Keratinocyte (primary cell): ENCODE measurements around the gene AKNA. TPM values are rescaled to one million over a fixed set of nuclear protein-coding genes. Genes with fewer than 3 reads are reported as not detected.

Experiments
- DNase-seq: peaks from one replicate; pipeline ENCODE4 v3.0.0-alpha.2; 2011; ENCODE audit warnings: low read depth, missing footprints, low spot score
- FAIRE-seq: peaks from 2 replicates; lab custom pipeline; 2011; peaks lifted over from hg19 to GRCh38; lab: Jason Lieb, UNC
- H2AFZ ChIP-seq: 2 replicates; pipeline ENCODE4 v1.6.0; 2012; ENCODE audit warnings: low read length, control low read depth, inconsistent platforms; ENCODE audit not compliant: control insufficient read depth
- H3K27ac ChIP-seq: 2 replicates; pipeline ENCODE4 v1.5.1; 2011; ENCODE audit warnings: low read length; ENCODE audit not compliant: control insufficient read depth, insufficient read depth
- H3K27me3 ChIP-seq: 3 replicates; pipeline ENCODE4 v1.6.0; 2011; ENCODE audit warnings: low read length; ENCODE audit not compliant: control insufficient read depth, insufficient read depth; ENCODE audit errors: extremely low read depth
- H3K36me3 ChIP-seq, 2 experiments: 2 replicates in 1 of 2; 3 replicates in 1 of 2; pipeline ENCODE4 v1.5.1; 2011; ENCODE audit warnings: low read length in 2 of 2, mild to moderate bottlenecking in 1 of 2; ENCODE audit not compliant: control insufficient read depth in 2 of 2, insufficient read depth in 2 of 2; ENCODE audit errors: extremely low read depth in 1 of 2
- H3K4me1 ChIP-seq: 3 replicates; pipeline ENCODE4 v1.5.1; 2011; ENCODE audit warnings: low read length; ENCODE audit not compliant: control insufficient read depth, insufficient read depth; ENCODE audit errors: extremely low read depth
- H3K4me2 ChIP-seq: 3 replicates; pipeline ENCODE4 v1.6.0; 2011; ENCODE audit warnings: low read depth, low read length; ENCODE audit not compliant: control insufficient read depth, insufficient read depth; ENCODE audit errors: extremely low read depth
- H3K4me3 ChIP-seq, 3 experiments: fragments of 200-600 bp in 1 of 3; sonication (generic) in 1 of 3; 2 replicates in 2 of 3; 3 replicates in 1 of 3; pipeline ENCODE4 v1.5.1; 2011 to 2016; ENCODE audit warnings: low read length in 3 of 3, mild to moderate bottlenecking in 3 of 3, control low read depth in 2 of 3, inconsistent platforms in 1 of 3, low read depth in 1 of 3, mixed read lengths in 1 of 3, mixed run types in 1 of 3, moderate library complexity in 1 of 3; ENCODE audit not compliant: control insufficient read depth in 2 of 3, insufficient read depth in 2 of 3; ENCODE audit errors: extremely low read depth in 1 of 3
- H3K79me2 ChIP-seq: 2 replicates; pipeline ENCODE4 v1.6.0; 2012; ENCODE audit warnings: low read length; ENCODE audit not compliant: control insufficient read depth, insufficient read depth
- H3K9ac ChIP-seq: 3 replicates; pipeline ENCODE4 v1.6.0; 2011; ENCODE audit warnings: low read length; ENCODE audit not compliant: control insufficient read depth, insufficient read depth; ENCODE audit errors: extremely low read depth
- H3K9me1 ChIP-seq: 3 replicates; pipeline ENCODE4 v1.6.0; 2011; ENCODE audit warnings: low read length; ENCODE audit not compliant: control insufficient read depth, insufficient read depth; ENCODE audit errors: extremely low read depth
- H3K9me3 ChIP-seq: 2 replicates; pipeline ENCODE4 v1.5.1; 2012; ENCODE audit warnings: low read depth, low read length; ENCODE audit not compliant: control insufficient read depth
- H4K20me1 ChIP-seq: 3 replicates; pipeline ENCODE4 v1.6.0; 2011; ENCODE audit warnings: low read length; ENCODE audit not compliant: control insufficient read depth, insufficient read depth; ENCODE audit errors: extremely low read depth
- EZH2 ChIP-seq: IDR thresholded peaks from one replicate; pipeline ENCODE4 v1.6.1; 2012; ENCODE audit warnings: inconsistent platforms, mild to moderate bottlenecking, low read length, moderate library complexity
- dilution Hi-C: fragments of 300-500 bp; cut with MboI; formaldehyde crosslinking; loops from one replicate; pipeline ENCODE4 v1.7.0; 2020; ENCODE audit warnings: low sequenced_read_pairs; ENCODE audit not compliant: extremely low pct_ligation_motif_present
- polyA plus RNA-seq, 5 experiments: library from polyadenylated mRNA; depleted of rRNA in 3 of 5; stranded (reverse) in 3 of 5; stranded (forward) in 1 of 5; unstranded in 1 of 5; fragments of >200 nt; gene quantifications; 1 replicate in 1 of 5; 2 replicates in 3 of 5; 3 replicates in 1 of 5; pipeline versions ENCODE4 v1.2.1 to v1.2.3, GENCODE V29; 2011 to 2012; ENCODE audit warnings: missing spikeins in 2 of 5, low read depth in 1 of 5, low replicate concordance in 1 of 5
- TF ChIP-seq, protein P1 (sequence below), 3 experiments: IDR thresholded peaks in 1 of 3; conservative IDR thresholded peaks in 1 of 3; optimal IDR thresholded peaks in 1 of 3; 2 replicates in 2 of 3; 3 replicates in 1 of 3; pipeline versions ENCODE3 to v1.5.1; 2011; ENCODE audit warnings: low read length in 3 of 3, mild to moderate bottlenecking in 3 of 3, moderate library complexity in 2 of 3, control low read depth in 1 of 3, inconsistent platforms in 1 of 3; ENCODE audit not compliant: insufficient read depth in 2 of 3; ENCODE audit errors: extremely low read depth in 1 of 3

The AKNA gene
- polyA plus RNA-seq, 1 donor (not counting 4 experiments of a cell fraction or from before 2014, with no cell fraction given) = 0.79 TPM

DNA sequence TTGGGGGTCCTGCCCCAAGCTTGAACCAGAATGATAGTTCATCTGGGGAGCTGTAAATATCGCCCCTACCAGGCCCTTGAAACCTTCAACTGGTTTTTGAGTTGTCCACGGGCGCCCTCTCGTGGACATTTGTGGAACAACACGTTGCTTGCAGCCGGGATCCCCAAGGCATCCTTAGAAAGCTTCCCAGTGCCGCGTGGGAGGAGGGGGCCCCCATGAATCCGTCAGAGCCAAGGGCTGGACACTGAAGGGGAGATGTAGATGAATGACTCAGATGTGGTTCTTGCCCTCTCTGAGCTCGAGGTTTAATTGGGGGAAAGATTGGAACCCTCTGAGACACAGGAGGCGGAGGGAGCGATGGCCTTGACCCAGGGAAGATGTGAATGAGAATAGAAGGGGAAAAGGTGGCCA, 96.7 kb downstream of the AKNA start:
- no peak overlapping the region for H3K9ac ChIP-seq
- no peaks in the 10 kb centered on the region for H3K9me1 ChIP-seq
- DNase-seq (no peak), FAIRE-seq (peak; percentile 82)
- no peaks in the 10 kb centered on the region for H3K27me3 ChIP-seq
- TF ChIP-seq, protein P1, sequence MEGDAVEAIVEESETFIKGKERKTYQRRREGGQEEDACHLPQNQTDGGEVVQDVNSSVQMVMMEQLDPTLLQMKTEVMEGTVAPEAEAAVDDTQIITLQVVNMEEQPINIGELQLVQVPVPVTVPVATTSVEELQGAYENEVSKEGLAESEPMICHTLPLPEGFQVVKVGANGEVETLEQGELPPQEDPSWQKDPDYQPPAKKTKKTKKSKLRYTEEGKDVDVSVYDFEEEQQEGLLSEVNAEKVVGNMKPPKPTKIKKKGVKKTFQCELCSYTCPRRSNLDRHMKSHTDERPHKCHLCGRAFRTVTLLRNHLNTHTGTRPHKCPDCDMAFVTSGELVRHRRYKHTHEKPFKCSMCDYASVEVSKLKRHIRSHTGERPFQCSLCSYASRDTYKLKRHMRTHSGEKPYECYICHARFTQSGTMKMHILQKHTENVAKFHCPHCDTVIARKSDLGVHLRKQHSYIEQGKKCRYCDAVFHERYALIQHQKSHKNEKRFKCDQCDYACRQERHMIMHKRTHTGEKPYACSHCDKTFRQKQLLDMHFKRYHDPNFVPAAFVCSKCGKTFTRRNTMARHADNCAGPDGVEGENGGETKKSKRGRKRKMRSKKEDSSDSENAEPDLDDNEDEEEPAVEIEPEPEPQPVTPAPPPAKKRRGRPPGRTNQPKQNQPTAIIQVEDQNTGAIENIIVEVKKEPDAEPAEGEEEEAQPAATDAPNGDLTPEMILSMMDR (optimal IDR thresholded peaks at IDR 0.05 in 1 of 3, IDR thresholded peaks at IDR 0.05 in 1 of 3, conservative IDR thresholded peaks at IDR 0.05 in 1 of 3; ENCODE audit: extremely low read depth in 1 of 3, insufficient read depth in 2 of 3, low read length in 3 of 3) = peak in 2 of 3 experiments; percentile 75 to 87
- TF ChIP-seq EZH2 = no peak
- peak overlapping the region; percentile 31 for H3K27ac ChIP-seq
- no peak overlapping the region for H3K4me3 ChIP-seq
- dilution Hi-C loops = no loop called here
- H3K4me1 ChIP-seq = peaks cover 23% of the 10 kb centered on the region
- H3K36me3 ChIP-seq = peaks cover 13 to 32% of the 10 kb centered on the region in 2 experiments
- no peak overlapping the region for H3K4me2 ChIP-seq
- H3K79me2 ChIP-seq = no peaks in the 10 kb centered on the region
- H4K20me1 ChIP-seq = no peaks in the 10 kb centered on the region
- no peak overlapping the region for H2AFZ ChIP-seq
- no peaks in the 10 kb centered on the region for H3K9me3 ChIP-seq

DNA sequence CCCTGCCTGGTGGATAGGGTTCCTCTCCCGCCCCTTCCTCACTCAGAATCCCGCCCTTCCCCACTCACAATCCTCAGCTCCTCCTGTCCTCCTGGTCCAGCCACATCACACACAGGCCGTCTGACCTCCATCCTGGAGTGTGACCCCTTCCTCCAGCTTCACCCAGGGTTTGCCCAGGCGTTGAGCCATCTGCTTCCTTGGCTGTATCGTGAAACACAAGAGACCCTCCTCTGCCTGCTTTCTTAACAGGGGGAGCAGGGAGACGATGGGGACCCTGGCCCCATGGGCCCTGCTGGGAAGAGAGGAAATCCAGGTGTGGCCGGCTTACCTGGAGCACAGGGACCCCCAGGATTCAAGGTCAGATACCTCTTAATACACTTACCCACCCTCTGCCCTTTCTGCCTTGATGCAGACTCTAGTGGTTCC, 97.2 kb downstream of the AKNA start:
- Histone ChIP-seq H3K4me3 (no peak overlapping the region), H3K4me2 (no peak overlapping the region), H3K27me3 (no peaks in the 10 kb centered on the region), H3K36me3 (peaks cover 13 to 34% of the 10 kb centered on the region in 2 experiments), H2AFZ (no peak overlapping the region), H3K27ac (peak overlapping the region; percentile 31), H3K79me2 (no peaks in the 10 kb centered on the region), H4K20me1 (no peaks in the 10 kb centered on the region), H3K9me1 (no peaks in the 10 kb centered on the region), H3K4me1 (peaks cover 23% of the 10 kb centered on the region), H3K9ac (no peak overlapping the region), H3K9me3 (no peaks in the 10 kb centered on the region)
- DNase-seq = no peak
- FAIRE-seq = no peak
- dilution Hi-C loops = no loop called here
- TF ChIP-seq EZH2 = no peak
- TF ChIP-seq, protein P1 (optimal IDR thresholded peaks at IDR 0.05 in 1 of 3, IDR thresholded peaks at IDR 0.05 in 1 of 3, conservative IDR thresholded peaks at IDR 0.05 in 1 of 3; ENCODE audit: extremely low read depth in 1 of 3, insufficient read depth in 2 of 3, low read length in 3 of 3) = no peak
